ENCODE results near the gene A4GALT. TPM values are rescaled to one million over a fixed set of nuclear protein-coding genes. Genes with fewer than 3 reads are reported as not detected.

Gene A4GALT
- total RNA-seq, 6 donors from 2014 or later = 7.7 to 30.0 (median 16.1) TPM

DNA sequence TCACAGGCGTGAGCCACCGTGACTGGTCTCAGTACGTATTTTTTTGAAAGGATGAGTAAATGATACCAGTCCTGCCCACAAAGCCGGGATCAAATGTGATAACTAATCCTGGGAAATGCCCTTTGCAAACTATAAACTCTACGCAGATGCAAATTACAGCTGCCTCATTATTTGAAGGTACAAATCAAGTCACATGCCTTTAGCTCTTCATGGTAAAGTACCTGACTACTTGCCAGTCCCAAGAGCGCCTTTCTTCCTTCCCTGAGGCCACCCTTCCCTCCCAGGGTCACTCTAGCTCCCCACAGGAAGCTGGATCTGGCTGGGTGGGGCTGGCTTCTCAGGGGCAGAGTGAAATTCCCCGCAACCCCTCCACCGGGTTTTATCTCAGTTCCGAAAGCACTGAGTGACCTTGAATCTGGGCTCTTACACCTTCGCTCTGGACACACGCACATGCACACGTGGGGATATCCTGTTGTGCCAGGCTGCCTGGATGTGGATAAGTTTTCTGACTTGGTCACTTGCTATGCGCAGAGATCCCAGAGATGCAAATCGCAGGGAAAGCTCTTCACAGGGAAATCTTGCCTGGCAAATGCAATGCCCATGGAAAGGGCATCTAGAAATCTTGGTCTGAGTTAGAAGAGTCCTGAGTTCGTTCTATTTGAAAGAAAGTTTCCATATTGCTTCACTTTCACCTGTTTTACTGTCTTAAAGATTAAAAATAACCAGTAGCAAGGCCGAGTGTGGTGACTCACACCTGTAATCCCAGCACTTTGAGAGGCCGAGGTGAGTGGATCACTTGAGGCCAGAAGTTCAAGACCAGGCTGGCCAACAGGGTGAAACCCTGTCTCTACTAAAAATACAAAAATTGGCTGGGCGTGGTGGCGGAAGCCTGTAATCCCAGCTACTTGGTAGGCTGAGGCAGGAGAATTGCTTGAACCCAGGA lies 8.5 kb downstream of the A4GALT start:
- peak in 1 of 2 donors; percentile 25 for TF ChIP-seq POLR2AphosphoS5 (IDR thresholded peaks at IDR 0.05)
- peak in 1 of 4 donors; percentile 7 for TF ChIP-seq POLR2A (IDR thresholded peaks at IDR 0.05)
- no peak for TF ChIP-seq CTCF (IDR thresholded peaks at IDR 0.05)
- TF ChIP-seq EP300 (IDR thresholded peaks at IDR 0.05) = peak in 1 of 4 donors; percentile 21
- peak overlapping the region in 3 of 4 donors; percentile 13 to 71 (median 63) for H3K27ac ChIP-seq
- DNase-seq (peak in 1 of 2 donors; percentile 70), ATAC-seq (ENCODE audit: low FRiP score in 2 of 2) (peak; percentile 26 to 75)
- H3K27me3 ChIP-seq = no peaks in the 10 kb centered on the region
- 60 to 77% methylated on average over 15 to 19 of the region's 19 CpGs for WGBS, 2 donors
- H3K36me3 ChIP-seq = no peaks in the 10 kb centered on the region
- peaks cover 0 to 14% (median 7%) of the 10 kb centered on the region in 4 donors for H3K4me1 ChIP-seq
- H3K9me3 ChIP-seq = peaks cover 0 to 7% (median 3%) of the 10 kb centered on the region in 4 donors
- no peak overlapping the region for H3K4me3 ChIP-seq

- no peak for DNase-seq
- H3K27me3 ChIP-seq = no peaks in the 10 kb centered on the region
- no peak overlapping the region for H3K4me3 ChIP-seq
- no peak for TF ChIP-seq POLR2A (IDR thresholded peaks at IDR 0.05)
- no peak for TF ChIP-seq EP300 (IDR thresholded peaks at IDR 0.05)
- TF ChIP-seq CTCF (IDR thresholded peaks at IDR 0.05) = no peak
- TF ChIP-seq POLR2AphosphoS5 (IDR thresholded peaks at IDR 0.05) = no peak
- peak in 1 of 2 donors; percentile 35 for ATAC-seq (ENCODE audit: low FRiP score in 2 of 2)
- H3K36me3 ChIP-seq = no peaks in the 10 kb centered on the region
- peak overlapping the region in 2 of 4 donors; percentile 63 to 71 for H3K27ac ChIP-seq
- H3K9me3 ChIP-seq = peaks cover 0 to 7% (median 3%) of the 10 kb centered on the region in 4 donors
- WGBS, 2 donors = 88 to 92% methylated on average over 3 of the region's 3 CpGs
- peaks cover 0 to 14% (median 5%) of the 10 kb centered on the region in 4 donors for H3K4me1 ChIP-seq
Measured at GRCh38 chr22:42711281-42711731, 9.4 kb downstream of the A4GALT start.

GRCh38 chr22:42708417-42708816 lies 12.3 kb downstream of the A4GALT start:
- Histone ChIP-seq H3K36me3 (no peaks in the 10 kb centered on the region), H3K9me3 (peaks cover 0 to 7% (median 3%) of the 10 kb centered on the region in 4 donors), H3K4me1 (peaks cover 0 to 14% (median 5%) of the 10 kb centered on the region in 4 donors), H3K4me3 (no peak overlapping the region), H3K27me3 (no peaks in the 10 kb centered on the region), H3K27ac (no peak overlapping the region)
- no peak for ATAC-seq (ENCODE audit: low FRiP score in 2 of 2)
- WGBS, 2 donors = 42 to 44% methylated on average over 3 of the region's 3 CpGs
- no peak for DNase-seq
- no peak for TF ChIP-seq POLR2AphosphoS5 (IDR thresholded peaks at IDR 0.05)
- no peak for TF ChIP-seq EP300 (IDR thresholded peaks at IDR 0.05)
- TF ChIP-seq POLR2A (IDR thresholded peaks at IDR 0.05) = no peak
- no peak for TF ChIP-seq CTCF (IDR thresholded peaks at IDR 0.05)

DNA sequence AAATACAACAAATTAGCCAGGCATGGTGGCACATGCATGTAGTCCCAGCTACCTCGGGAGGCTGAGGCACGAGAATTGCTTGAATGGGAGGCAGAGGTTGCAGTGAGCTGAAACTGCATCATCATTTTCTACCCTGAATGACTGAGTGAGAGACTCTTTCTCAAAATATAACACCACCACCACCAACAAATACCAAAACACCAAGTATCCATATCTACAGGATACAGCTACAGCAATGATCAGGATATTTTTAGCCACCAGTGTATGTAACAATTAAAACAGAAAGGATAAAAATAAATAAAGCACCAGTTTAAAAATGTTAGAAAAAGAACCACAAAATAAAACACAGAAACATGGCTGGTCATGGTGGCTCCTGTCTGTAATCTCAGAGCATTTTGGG lies 13.2 kb downstream of the A4GALT start:
- peaks cover 0 to 7% (median 3%) of the 10 kb centered on the region in 4 donors for H3K9me3 ChIP-seq
- ATAC-seq (ENCODE audit: low FRiP score in 2 of 2) = no peak
- peaks cover 0 to 12% (median 4%) of the 10 kb centered on the region in 4 donors for H3K4me1 ChIP-seq
- no peak overlapping the region for H3K27ac ChIP-seq
- DNase-seq = no peak
- TF ChIP-seq POLR2A (IDR thresholded peaks at IDR 0.05) = no peak
- no peak for TF ChIP-seq CTCF (IDR thresholded peaks at IDR 0.05)
- no peak for TF ChIP-seq EP300 (IDR thresholded peaks at IDR 0.05)
- TF ChIP-seq POLR2AphosphoS5 (IDR thresholded peaks at IDR 0.05) = no peak
- H3K36me3 ChIP-seq = no peaks in the 10 kb centered on the region
- WGBS, 2 donors = 78% methylated on average over 2 of the region's 2 CpGs
- H3K27me3 ChIP-seq = no peaks in the 10 kb centered on the region
- H3K4me3 ChIP-seq = no peak overlapping the region
